Measurements from ENCODE around the gene MAPRE2.

- no peak for TF ChIP-seq YY1 (IDR thresholded peaks at IDR 0.05; ENCODE audit: insufficient read depth, insufficient read length)
- no peak for TF ChIP-seq SUZ12 (IDR thresholded peaks at IDR 0.05; ENCODE audit: extremely low read depth, insufficient read depth, insufficient read length)
- no peak for TF ChIP-seq ZNF274 (IDR thresholded peaks at IDR 0.05; ENCODE audit: low read depth, low read length)
These were observed 86.0 kb downstream of the MAPRE2 start for GRCh38 chr18:35127201-35127600.

All from NT2/D1 (cell line).